HAP-1 (cell line): ENCODE data around the gene MAP7.

Experiments used
- DNase-seq, 2 experiments: peaks; one replicate each; pipeline ENCODE4 v3.0.0-alpha.2; 2016 to 2020; ENCODE audit warnings: low spot score in 2 of 2
- H3K27me3 ChIP-seq: fragments of 250-450 bp; sonication (Bioruptor Pico); 2 replicates; pipeline ENCODE4 v1.5.1; 2020; ENCODE audit warnings: low read depth, mild to moderate bottlenecking, moderate library complexity
- H3K36me3 ChIP-seq: fragments of 250-450 bp; sonication (Bioruptor Pico); replicated peaks from 2 replicates; pipeline ENCODE4 v1.5.1; 2020; ENCODE audit warnings: mild to moderate bottlenecking
- H3K4me1 ChIP-seq: fragments of 250-450 bp; sonication (Bioruptor Pico); 2 replicates; pipeline ENCODE4 v1.5.1; 2020; ENCODE audit warnings: mild to moderate bottlenecking
- H3K4me3 ChIP-seq: fragments of 250-450 bp; sonication (Bioruptor Pico); 2 replicates; pipeline ENCODE4 v1.5.1; 2020; ENCODE audit warnings: mild to moderate bottlenecking, moderate library complexity
- H3K9me3 ChIP-seq: fragments of 250-450 bp; sonication (Bioruptor Pico); 2 replicates; pipeline ENCODE4 v1.5.1; 2020; ENCODE audit warnings: mild to moderate bottlenecking, moderate library complexity
- in situ Hi-C: fragments of 300-500 bp; cut with MboI; formaldehyde crosslinking; loops from 3 replicates; pipeline ENCODE4 v1.14.3; 2020; ENCODE audit warnings: low sequenced_read_pairs, inconsistent platforms, mixed read lengths

The MAP7 gene

DNA sequence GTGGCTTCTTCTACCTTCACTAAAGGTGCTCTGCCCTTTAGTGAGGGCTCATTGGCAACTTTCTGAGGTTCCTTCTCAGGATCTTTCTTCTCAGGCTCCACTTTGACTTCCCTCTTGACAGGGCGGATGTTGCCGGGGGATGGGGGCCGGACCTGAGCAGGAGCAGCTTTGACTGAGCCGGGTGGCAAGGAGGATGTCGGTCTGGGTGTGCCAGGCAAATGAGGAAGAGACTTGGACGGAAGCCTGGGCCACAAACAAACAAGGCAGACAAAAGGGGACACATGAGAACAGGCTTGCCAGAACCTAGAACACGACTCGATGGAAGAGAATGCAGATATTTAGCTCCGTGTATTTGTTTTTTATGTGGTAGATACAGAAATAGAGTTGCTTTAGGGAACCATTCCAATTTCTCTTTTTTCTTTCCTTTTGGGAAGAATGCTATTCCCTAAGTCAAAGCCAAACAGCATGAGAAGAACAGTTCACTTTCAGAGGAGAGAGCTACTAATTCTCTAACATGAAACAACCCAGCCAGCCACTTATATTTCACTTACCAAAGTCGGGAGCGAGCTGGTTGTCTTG, 184.4 kb downstream of the MAP7 start:
- in situ Hi-C loops: no loop called here
- peaks cover 9% of the 10 kb centered on the region; the same call in 1 of the 2 replicates for H3K36me3 ChIP-seq
- H3K9me3 ChIP-seq: no peaks in the 10 kb centered on the region; the same call in 1 of the 2 replicates
- H3K27me3 ChIP-seq: no peaks in the 10 kb centered on the region
- no peak overlapping the region for H3K4me3 ChIP-seq
- DNase-seq: no peak
- no peaks in the 10 kb centered on the region for H3K4me1 ChIP-seq

DNA sequence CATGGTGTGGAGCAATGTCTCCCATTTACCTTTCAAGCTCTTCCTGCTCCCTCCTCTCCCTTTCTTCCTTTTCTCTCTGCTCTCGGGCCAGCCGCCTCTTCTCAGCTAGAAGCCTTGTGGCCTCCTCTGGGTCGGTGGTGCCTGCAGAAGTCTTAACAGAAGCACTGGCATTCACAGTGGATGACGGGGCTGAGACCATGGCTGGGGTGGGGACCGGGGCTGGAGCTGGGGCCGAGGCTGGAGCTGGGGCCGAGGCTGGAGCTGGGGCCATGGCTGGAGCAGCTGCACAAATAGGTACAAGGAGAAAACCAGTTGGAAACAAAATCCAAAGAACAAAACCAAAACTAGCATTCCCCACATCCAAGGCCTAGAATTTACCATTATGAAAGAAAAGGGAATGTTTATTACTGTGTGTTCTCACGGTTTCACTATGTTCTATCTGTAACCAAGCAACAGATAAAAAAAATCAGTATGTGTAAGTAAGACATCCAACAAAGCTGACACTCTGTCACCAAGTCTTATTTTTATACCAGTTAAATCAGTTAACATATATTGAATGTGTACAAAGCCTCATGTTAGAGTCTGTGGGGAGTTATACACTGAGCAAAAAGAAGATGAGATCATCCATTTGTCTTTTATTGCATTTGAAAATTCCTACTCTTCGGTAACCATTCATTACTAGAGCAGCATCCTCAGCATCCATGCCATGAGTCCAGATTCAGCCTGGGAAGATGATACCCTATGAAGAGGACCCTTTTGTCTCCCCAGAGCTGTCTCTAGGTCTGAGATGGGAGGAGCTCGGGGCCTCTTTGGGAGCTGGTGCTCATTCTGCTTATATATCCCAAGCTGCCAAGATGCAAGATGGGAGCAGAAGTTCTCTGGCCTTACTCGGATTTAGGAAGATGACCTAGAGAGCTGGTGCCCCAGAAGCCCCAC, 187.5 kb downstream of the MAP7 start:
- no peak for DNase-seq
- no peaks in the 10 kb centered on the region for H3K9me3 ChIP-seq
- peaks cover 9% of the 10 kb centered on the region; the same call in 1 of the 2 replicates for H3K36me3 ChIP-seq
- no peaks in the 10 kb centered on the region for H3K4me1 ChIP-seq
- in situ Hi-C loops: no loop called here
- H3K4me3 ChIP-seq: no peak overlapping the region
- no peaks in the 10 kb centered on the region for H3K27me3 ChIP-seq

DNA sequence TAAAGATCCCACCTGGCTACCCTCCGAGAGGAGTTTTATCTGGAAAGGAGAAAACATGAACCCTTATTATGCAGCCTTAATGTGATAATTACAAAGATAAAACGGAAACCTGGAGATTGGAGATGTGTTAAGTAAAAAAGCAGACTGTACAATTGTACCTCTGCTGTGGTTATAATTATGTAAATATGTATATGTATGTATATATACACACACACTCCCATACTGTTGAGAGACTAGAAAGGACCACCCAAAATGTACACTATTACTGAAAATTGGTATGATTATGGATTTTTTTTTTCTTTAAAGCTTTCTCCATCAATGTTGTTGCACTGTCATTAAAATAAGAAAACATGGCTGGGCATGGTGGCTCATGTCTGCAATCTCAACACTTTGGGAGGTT, 188.4 kb downstream of the MAP7 start:
- Histone ChIP-seq H3K4me3 (no peak overlapping the region), H3K27me3 (no peaks in the 10 kb centered on the region), H3K4me1 (no peaks in the 10 kb centered on the region), H3K9me3 (no peaks in the 10 kb centered on the region), H3K36me3 (peaks cover 9% of the 10 kb centered on the region; the same call in 1 of the 2 replicates)
- in situ Hi-C loops: no loop called here
- no peak for DNase-seq

DNA sequence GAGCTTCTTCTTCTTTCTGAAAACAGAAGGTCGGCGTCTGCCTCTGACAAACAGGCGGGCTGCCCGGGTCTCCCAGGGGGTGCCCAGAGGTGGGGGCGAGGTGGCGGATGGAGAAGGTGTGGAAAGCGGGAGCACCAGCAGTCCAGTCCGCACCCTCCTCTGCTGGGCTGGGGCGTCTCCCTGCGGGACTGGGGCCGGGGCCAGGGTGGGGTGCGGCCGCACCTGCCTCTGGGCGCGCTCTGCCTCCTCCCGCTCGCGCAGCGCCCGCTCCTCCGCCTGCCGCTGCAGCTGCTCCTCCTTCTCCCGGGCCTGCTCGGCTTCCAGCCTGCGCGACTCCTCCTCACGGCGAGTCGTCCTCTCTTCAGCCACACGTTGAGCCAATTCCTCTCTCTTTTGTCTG, 189.4 kb downstream of the MAP7 start:
- Histone ChIP-seq H3K9me3 (no peaks in the 10 kb centered on the region), H3K4me1 (no peaks in the 10 kb centered on the region), H3K4me3 (no peak overlapping the region), H3K27me3 (no peaks in the 10 kb centered on the region), H3K36me3 (peaks cover 9% of the 10 kb centered on the region; the same call in 1 of the 2 replicates)
- in situ Hi-C loops: no loop called here
- DNase-seq: no peak

- no peaks in the 10 kb centered on the region for H3K27me3 ChIP-seq
- in situ Hi-C loops: no loop called here
- H3K4me1 ChIP-seq: no peaks in the 10 kb centered on the region
- DNase-seq: no peak
- no peak overlapping the region for H3K4me3 ChIP-seq
- H3K36me3 ChIP-seq: peaks cover 9% of the 10 kb centered on the region; the same call in 1 of the 2 replicates
- H3K9me3 ChIP-seq: no peaks in the 10 kb centered on the region
These were observed 190.4 kb downstream of the MAP7 start for GRCh38 chr6:136359851-136360250.

- Histone ChIP-seq H3K4me1 (no peaks in the 10 kb centered on the region), H3K9me3 (no peaks in the 10 kb centered on the region), H3K4me3 (no peak overlapping the region), H3K27me3 (no peaks in the 10 kb centered on the region), H3K36me3 (0 out of 2 replicates have a peak, but pooled peaks cover 3% of the 10 kb centered on the region)
- in situ Hi-C loops: no loop called here
- no peak for DNase-seq
These were observed 198.6 kb downstream of the MAP7 start for GRCh38 chr6:136351518-136352110.

GRCh38 chr6:136350914-136351313, 199.3 kb downstream of the MAP7 start:
- Histone ChIP-seq H3K36me3 (0 out of 2 replicates have a peak, but pooled peaks cover 3% of the 10 kb centered on the region), H3K4me3 (no peak overlapping the region), H3K27me3 (no peaks in the 10 kb centered on the region), H3K4me1 (no peaks in the 10 kb centered on the region), H3K9me3 (no peaks in the 10 kb centered on the region)
- in situ Hi-C loops: no loop called here
- DNase-seq: no peak

- no peak for DNase-seq
- no peaks in the 10 kb centered on the region for H3K4me1 ChIP-seq
- 0 out of 2 replicates have a peak, but pooled peaks cover 9% of the 10 kb centered on the region for H3K36me3 ChIP-seq
- H3K9me3 ChIP-seq: no peaks in the 10 kb centered on the region
- in situ Hi-C loops: loop anchor here (10.0 kb wide), 1 partner anchor 197 kb away; no protein-coding TSS in a partner anchor
- no peaks in the 10 kb centered on the region for H3K27me3 ChIP-seq
- no peak overlapping the region for H3K4me3 ChIP-seq
These were observed 202.4 kb downstream of the MAP7 start for GRCh38 chr6:136347847-136348246.

DNA sequence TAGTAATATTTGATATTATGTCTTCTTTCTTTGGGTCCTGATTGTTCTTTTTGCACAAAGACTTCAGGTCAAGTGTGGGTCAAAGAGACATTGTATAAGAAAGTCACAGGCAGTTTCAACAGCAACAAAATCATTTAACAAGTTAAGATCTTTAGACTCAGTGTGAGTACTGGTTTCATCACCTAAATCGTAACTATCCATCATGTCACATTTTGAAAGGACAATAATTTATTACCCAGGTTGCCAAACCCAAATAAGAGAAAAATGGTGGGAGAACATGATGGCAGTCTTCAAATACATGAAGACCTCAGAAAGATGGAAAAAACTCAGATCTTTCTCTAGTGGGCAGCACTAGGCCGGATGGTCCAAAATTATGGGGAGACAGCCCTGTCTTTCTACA, 205.1 kb downstream of the MAP7 start:
- no peaks in the 10 kb centered on the region for H3K4me1 ChIP-seq
- H3K4me3 ChIP-seq: no peak overlapping the region
- no peak for DNase-seq
- H3K9me3 ChIP-seq: no peaks in the 10 kb centered on the region
- in situ Hi-C loops: loop anchor here (10.0 kb wide), 1 partner anchor 200 kb away; no protein-coding TSS in a partner anchor
- no peaks in the 10 kb centered on the region for H3K27me3 ChIP-seq
- 0 out of 2 replicates have a peak, but pooled peaks cover 5% of the 10 kb centered on the region for H3K36me3 ChIP-seq

- no peak overlapping the region for H3K4me3 ChIP-seq
- in situ Hi-C loops: loop anchor here (10.0 kb wide), 1 partner anchor 200 kb away; no protein-coding TSS in a partner anchor
- no peaks in the 10 kb centered on the region for H3K27me3 ChIP-seq
- DNase-seq: no peak
- H3K4me1 ChIP-seq: no peaks in the 10 kb centered on the region
- H3K36me3 ChIP-seq: 0 out of 2 replicates have a peak, but pooled peaks cover 5% of the 10 kb centered on the region
- H3K9me3 ChIP-seq: no peaks in the 10 kb centered on the region
These were observed 205.8 kb downstream of the MAP7 start for GRCh38 chr6:136344420-136344819.

- DNase-seq: no peak
- Histone ChIP-seq H3K27me3 (no peaks in the 10 kb centered on the region), H3K9me3 (no peaks in the 10 kb centered on the region), H3K4me1 (no peaks in the 10 kb centered on the region), H3K4me3 (no peak overlapping the region), H3K36me3 (0 out of 2 replicates have a peak, but pooled peaks cover 5% of the 10 kb centered on the region)
- in situ Hi-C loops: loop anchor here (10.0 kb wide), 1 partner anchor 201 kb away; no protein-coding TSS in a partner anchor
These were observed 206.5 kb downstream of the MAP7 start for GRCh38 chr6:136343700-136344099.

- Histone ChIP-seq H3K4me3 (no peak overlapping the region), H3K36me3 (0 out of 2 replicates have a peak, but pooled peaks cover 5% of the 10 kb centered on the region), H3K4me1 (no peaks in the 10 kb centered on the region), H3K9me3 (no peaks in the 10 kb centered on the region), H3K27me3 (no peaks in the 10 kb centered on the region)
- in situ Hi-C loops: loop anchor here (10.0 kb wide), 1 partner anchor 202 kb away; no protein-coding TSS in a partner anchor
- no peak for DNase-seq
These were observed 206.9 kb downstream of the MAP7 start for GRCh38 chr6:136343275-136343674.

DNA sequence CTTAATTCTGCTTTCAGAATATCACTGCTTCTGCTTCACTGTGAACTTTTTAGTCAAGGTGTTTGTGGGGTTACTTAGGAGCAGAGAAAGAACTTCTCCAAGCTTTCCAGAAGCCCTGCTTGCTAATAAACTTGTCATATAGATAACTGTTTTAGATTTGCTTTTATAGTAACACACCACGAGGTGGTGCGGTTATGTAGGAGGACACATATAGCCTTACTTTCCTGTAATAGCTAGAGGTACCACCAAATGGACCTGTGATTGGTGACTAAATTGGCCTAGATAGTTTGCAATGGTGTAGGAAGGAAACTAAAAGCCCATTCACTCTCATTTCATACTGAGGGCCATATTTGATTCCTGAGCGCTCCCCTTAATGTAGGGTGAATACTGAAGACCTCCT, 208.3 kb downstream of the MAP7 start:
- in situ Hi-C loops: loop anchor here (10.0 kb wide), 1 partner anchor 203 kb away; no protein-coding TSS in a partner anchor
- H3K4me3 ChIP-seq: no peak overlapping the region
- H3K4me1 ChIP-seq: no peaks in the 10 kb centered on the region
- H3K9me3 ChIP-seq: no peaks in the 10 kb centered on the region
- H3K36me3 ChIP-seq: 0 out of 2 replicates have a peak, but pooled peaks cover 5% of the 10 kb centered on the region
- H3K27me3 ChIP-seq: no peaks in the 10 kb centered on the region
- DNase-seq: peak in 1 of 2 experiments; percentile 39
